HCEC 1CT (cell line): ENCODE measurements around the gene TTC21B.
A peak's percentile ranks its signal among the peaks of the same experiment; 100 is the strongest.
"Not testable (repeated sequence)": the region's sequence is repeated elsewhere in the genome, so short reads cannot be mapped to it uniquely, and the experiment has no call there.

Experiments used
- DNase-seq: peaks from one replicate; pipeline ENCODE4 v3.0.0-alpha.2; 2017

TTC21B gene

DNA sequence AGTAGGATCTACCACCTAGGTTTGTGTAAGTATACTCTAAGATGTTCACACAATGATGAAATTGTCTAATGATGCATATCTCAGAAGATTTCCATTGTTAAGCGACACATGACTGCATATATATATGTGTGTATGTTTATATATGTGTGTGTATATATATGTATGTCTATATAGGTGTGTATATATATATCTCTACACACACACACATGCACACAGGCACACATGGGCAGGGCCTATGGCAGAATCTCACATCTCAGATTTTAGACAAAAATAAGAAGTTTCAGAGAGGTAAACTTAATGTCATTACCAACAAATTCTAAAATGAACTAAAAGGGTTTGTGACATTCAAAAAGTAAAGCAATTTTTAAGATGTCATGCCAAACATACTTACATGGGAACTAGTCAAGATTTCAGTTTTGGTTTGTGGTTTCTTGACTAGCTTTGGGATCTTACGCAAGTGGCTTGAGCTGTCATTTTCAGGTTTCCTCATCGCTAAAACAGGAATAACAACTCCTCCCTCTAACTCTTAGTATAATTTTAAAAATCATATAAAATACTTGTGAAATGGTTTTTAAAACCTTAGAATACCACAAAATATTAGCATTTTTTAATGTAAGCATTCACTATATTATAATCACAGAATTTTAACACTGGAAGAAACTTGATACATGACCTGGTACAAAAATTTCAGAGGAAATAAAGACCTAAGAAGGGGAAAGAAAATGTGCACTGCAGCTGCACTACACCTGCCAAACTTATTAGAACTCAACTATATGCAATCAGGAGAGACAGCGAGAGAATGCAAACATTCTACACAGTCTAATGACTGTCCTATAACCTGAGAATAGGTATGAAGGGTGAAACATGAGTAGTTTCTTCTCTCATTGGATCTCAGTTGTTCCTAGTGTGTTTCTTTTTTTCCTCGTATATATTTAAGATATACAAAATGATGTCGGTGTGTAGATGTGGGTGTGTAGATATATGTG is 75.7 kb downstream of the TTC21B start:
- DNase-seq = peak; percentile 68

DNA sequence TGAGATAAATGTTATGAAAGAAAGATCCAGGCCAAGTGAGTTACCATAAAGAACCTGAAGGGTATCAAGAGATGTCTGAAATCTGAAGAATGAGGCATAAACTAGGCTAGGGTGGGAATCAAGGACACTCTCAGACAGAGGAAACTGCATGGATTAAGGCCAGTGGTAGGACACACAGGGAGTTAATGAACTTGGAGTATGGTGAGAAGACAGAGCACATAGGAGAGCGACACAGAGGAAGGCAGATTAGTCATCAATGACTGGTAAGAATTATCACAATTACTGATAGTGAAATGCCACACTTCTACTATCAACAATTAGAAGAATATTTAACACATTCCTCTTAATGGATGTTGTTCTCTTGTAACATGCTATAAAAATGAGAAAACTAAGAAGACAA is 76.9 kb downstream of the TTC21B start:
- DNase-seq = no peak

DNA sequence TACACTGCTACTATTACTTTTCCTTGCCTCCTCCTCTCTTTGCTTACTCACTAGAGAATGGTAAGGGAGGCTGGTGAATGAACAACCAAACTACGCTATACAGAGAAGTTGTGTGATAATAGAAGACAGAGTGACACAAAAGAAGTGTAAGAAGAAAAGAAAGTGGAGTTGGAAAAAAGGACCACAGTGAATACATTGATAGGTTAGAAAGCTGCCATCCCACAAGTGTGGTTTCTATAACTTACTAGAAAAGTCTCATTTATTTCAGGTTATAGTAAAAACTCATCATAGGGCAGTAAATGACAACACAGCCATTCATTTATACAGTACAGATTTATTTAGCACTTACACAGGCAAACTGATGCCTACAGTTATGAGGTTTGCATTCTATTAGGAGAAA is 77.3 kb downstream of the TTC21B start:
- DNase-seq = no peak

DNA sequence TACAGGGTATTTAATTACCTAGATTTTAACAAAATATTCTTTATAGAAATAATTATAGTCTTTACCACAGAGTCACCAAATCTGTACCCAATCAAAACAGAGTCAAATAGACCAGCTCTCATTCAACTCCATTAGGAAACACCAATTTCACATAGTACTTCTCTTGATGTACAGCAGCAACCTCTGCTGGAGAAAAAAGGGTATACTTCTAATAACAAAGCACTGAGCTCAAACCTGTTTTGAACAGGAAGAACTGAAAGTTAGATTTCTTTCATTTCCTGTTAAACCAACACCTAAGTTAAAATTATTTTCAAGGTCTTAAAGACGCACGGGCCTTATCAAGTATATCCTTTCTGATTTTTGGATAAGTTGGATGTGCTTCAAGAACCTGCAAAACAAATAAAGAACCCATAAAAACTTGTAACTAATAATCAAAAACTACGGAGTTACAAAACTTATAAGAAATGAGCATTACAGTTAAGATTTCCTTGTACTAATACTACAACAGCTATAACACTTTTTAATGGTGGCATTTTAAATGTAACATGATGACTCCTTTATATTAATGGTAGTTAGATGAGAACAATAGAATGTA is 79.0 kb downstream of the TTC21B start:
- DNase-seq = peak; percentile 73

DNA sequence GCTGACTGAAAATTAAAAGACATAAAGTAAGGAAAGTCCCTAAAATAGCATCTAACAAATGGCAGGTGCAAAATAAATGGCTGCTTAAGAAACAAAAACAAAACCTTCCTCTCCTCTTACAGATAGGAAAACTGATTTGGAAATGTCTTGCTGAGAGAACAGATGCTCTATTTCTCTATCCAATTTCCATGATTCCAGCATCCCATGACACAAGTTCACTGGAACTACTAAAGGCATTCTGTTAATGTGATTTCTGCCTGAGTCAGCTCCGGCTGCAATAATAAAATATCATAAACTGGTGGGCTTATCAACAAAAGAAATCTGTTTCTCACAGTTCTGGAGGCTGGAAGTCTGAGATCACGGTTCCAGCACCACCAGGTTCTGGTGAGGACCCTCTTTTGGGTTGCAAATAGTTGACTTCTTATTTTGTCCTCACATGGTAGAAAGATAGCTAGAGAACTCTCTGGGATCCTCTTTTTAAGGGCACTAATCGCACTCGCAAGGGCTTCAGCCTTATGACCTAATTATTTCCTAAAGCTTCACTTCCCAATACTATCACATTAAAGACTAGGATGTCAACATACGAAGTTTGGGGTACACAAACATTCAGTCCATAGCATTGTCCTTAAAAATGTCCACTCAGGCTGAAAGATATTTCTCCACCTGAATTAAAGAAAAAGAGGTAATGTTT is 81.3 kb downstream of the TTC21B start:
- DNase-seq = no peak

DNA sequence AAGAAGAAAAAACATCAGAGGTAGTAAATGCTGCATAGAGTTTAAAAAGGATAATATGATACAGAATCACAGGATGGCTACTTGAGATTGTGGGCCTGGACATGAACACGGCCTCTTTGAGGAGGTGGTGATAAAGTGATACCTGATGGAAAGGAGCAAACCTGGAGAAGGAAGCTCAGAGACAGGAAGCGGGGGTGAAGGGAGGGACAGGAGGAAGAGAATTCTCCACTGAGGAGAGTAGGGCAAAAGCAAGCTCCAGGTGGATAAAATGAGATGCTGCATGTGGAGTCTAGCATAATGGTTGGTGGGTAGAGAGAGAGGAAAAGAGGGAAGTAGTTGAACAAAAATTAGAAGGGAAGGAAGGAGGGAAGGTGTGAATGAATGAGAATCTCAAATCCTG is 82.6 kb downstream of the TTC21B start:
- no peak for DNase-seq

DNA sequence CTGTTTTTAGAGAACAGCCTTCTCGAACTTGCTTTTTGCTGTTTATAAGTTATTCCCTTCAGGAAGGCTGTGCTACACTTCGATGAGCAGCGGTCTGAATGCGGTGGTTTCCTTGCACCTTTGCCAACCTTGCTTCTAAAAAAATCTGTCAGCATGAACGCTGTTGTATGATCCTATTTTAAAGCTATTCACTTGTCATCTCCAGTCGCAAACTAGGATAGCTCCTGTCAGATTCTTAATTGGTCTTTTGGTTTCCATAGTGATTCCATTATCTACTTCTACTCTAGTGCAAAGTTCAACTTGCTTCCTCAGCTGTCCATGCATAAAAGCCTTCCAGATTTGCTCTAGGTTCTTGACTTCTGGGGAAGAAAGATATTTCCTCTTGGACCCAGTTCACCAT is 83.2 kb downstream of the TTC21B start:
- DNase-seq = no peak

DNA sequence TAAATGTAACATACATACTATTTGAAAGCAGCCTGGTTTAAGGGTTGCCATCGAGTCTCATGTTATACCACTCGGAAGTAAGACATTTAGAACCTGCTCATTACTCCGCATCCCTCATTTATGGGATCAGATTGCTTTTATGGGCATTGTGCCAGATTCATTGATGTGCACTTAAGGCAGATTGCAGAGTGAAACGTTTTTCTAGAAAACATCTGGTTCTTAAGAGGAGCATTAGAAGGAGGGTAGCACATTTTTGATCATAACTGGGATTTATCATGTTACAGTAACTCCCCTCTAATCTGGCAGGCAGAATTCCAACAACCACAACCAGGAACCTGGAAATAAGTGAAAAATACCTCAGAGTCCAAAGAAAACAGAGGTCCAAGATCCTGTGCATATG is 85.4 kb downstream of the TTC21B start:
- DNase-seq = no peak

DNA sequence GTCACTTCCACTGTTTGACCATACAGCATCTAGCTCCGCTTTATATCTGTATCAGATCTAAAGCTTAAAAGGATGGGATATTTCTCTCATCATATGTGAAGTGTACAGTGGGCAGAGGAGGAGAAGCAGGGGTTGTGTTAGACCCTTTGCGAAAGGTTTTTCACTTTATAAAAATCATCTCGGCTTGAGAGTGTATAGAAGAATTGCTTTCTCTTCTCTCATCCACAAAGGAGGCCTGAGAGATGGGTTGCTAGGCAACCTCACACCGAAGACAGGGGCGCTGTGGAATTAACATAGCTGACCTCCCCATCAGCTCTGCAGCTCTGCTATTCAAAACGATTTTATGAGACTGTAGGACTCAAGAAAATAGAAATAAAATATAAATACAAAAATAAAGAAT is 89.3 kb downstream of the TTC21B start:
- DNase-seq = no peak

DNA sequence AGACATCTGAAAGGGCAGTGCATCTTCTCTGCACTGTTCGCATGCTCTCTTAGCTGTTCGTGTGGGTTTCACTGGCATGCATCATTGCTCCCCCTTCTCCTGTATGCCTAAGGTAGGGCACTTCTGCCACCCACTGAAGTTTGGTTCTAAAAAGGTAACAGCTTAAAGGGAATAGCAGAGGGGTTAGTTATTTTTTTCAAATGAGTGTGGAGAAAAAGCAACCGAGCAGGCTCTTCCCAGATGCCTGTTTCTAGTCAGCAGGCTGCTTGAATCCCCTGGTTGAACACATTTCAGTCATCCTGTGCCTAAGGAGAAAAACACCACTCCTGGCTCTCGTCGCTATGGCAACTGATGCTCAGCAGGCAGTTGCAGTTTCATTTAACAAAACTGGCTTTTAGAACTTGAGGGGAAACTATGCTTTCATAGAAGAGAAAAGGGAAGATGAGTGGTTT is 89.7 kb downstream of the TTC21B start:
- DNase-seq = no peak

DNA sequence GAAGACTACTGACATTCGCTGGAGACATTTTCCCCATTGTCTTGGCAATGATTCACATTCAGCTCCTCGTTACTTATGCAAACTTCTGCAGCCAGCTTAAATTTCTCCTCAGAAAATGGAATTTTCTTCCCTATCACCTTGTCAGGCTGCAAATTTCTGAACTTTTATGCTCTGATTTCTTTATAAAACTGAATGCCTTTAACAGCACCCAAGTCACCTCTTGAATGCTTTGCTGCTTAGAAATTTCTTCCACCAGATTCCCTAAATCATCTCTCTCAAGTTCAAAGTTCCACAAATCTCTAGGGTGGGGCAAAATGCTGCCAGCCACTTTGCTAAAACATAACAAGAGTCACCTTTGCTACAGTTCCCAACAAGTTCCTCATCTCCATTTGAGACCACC is 92.5 kb downstream of the TTC21B start:
- not testable (repeated sequence) for DNase-seq

GRCh38 chr2:165859723-165860122 is 93.9 kb downstream of the TTC21B start:
- DNase-seq = not testable (repeated sequence)

- peak; percentile 53 for DNase-seq
Observed at GRCh38 chr2:165857876-165858275, 95.7 kb downstream of the TTC21B start.

GRCh38 chr2:165852394-165852793 is 101.2 kb downstream of the TTC21B start:
- DNase-seq = no peak

- peak; percentile 24 for DNase-seq
Observed at GRCh38 chr2:165847001-165847400, 106.6 kb downstream of the TTC21B start.

DNA sequence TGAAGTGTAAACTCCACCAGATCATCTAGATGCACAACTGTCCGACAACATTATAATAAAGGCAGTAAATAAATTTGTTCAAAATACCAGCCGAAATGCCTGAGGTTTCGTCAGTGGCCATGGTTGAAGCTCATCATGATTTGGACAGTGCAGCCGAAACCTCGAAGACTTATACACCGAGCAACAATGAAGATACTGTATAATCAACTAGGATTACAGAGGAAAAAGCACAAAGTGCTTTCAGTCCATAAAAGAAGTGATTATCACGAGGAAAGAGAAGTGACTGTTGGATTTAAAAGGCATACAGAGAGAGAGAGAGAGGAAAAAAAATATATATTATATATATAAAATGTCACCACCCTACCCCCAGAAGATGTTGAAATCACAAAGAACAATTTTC is 107.5 kb downstream of the TTC21B start:
- no peak for DNase-seq

DNA sequence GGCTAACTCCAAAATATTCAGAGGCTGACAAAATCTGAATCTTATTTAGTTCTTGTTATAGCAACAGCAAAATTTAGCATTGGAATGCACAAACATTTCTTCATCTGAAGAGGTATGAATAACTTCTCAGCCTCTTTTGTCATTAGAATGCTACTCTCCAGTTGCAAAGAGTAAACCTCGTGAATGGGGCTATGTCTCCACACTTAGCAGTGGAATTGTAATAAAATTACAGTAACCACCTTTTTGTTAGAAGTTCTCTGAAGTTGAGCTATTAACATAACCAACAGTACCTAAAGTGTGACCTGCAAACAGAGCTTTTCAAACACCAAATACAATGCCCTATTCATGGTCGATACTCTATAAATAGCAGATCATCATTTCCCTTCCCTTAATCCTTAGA is 109.4 kb downstream of the TTC21B start:
- no peak for DNase-seq

- DNase-seq = peak; percentile 37
Observed at GRCh38 chr2:165843351-165843750, 110.2 kb downstream of the TTC21B start.

DNA sequence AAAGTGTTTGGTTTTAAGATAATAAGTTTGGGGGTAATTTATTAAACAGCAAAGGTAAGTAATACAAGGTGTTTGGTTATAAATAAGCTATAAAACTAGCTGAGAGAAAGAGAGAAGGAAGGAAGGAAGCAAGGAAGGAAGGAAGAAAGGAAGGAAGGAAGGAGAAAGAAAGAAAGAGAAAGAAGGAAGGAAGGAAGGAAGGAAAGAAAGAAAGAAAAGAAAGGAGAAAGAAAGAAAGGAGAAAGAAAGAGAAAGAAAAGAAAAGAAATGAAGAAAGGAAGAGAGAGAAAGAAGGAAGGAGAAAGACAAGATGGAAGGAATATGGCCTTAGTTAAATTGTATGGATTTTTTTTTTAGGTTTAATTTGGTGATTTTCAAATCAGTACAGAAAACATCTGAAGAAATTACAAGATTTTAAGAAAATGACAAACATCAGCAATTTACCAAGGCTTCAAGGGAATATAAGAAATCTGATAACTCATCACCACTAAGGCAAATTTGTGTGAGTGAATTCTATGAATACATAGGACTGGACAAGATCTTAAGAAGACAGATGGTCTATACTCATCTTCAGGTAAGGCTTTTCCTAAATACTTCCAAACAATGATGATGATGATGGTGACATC is 113.1 kb downstream of the TTC21B start:
- no peak for DNase-seq

- DNase-seq = peak; percentile 51
Observed at GRCh38 chr2:165839610-165840009, 114.0 kb downstream of the TTC21B start.

GRCh38 chr2:165837122-165837521 is 116.5 kb downstream of the TTC21B start:
- peak; percentile 22 for DNase-seq

DNA sequence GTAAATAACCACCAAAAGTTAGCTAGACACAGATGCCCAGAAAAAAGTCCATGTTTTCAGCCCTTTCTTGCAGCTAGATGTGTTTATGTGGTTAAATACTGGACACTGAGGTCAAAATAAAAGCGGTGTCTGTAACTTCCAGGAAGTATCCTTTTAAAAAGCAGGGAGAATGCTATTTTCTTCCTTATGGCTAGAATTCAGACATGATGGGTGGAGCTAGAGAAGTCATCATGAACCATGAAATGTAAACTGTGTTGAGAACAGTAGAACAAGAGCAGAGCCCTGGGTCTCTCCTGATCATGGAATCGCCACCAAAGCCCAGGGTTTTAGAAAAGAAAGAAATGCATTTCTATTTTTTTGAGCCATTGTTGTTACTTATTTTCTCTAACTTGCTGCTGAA is 118.2 kb downstream of the TTC21B start:
- DNase-seq = no peak

- peak; percentile 54 for DNase-seq
Observed at GRCh38 chr2:165833156-165833555, 120.4 kb downstream of the TTC21B start.
